Type B pancreatic cell (in vitro differentiated cells): ENCODE data around the gene HYAL2. TPM values are rescaled to one million over a fixed set of nuclear protein-coding genes. Genes with fewer than 3 reads are reported as not detected.

Experiments
- DNase-seq: peaks from one replicate; pipeline ENCODE4 v3.0.0; 2021; ENCODE audit warnings: mixed read lengths; ENCODE audit not compliant: unreplicated experiment; ENCODE audit errors: extremely low spot score
- H3K27ac Mint-ChIP-seq: 2 replicates; pipeline ENCODE4 v1.8.0; 2021; ENCODE audit warnings: mild to moderate bottlenecking, mixed read lengths
- H3K27me3 Mint-ChIP-seq: 2 replicates; pipeline ENCODE4 v1.8.0; 2021; ENCODE audit warnings: mixed read lengths
- H3K36me3 Mint-ChIP-seq: 2 replicates; pipeline ENCODE4 v1.8.0; 2021; ENCODE audit warnings: mixed read lengths
- H3K4me1 Mint-ChIP-seq: one replicate; pipeline ENCODE4 v1.8.0; 2021; ENCODE audit warnings: mixed read lengths; ENCODE audit not compliant: unreplicated experiment
- H3K4me3 Mint-ChIP-seq: 2 replicates; pipeline ENCODE4 v1.8.0; 2021; ENCODE audit warnings: mild to moderate bottlenecking, mixed read lengths
- H3K9me3 Mint-ChIP-seq: 2 replicates; pipeline ENCODE4 v1.8.0; 2021; ENCODE audit warnings: mixed read lengths
- CTCF ChIP-seq: fragments of 200-600 bp; sonication (generic); conservative IDR thresholded peaks from 2 replicates; pipeline ENCODE4 v1.5.0; 2021; ENCODE audit warnings: antibody characterized with exemption, mild to moderate bottlenecking
- total RNA-seq: library from RNA; stranded (reverse); gene quantifications from 2 replicates; pipeline ENCODE4 v1.2.1, GENCODE V29; 2021; ENCODE audit warnings: low replicate concordance

Gene HYAL2
- total RNA-seq, 1 donor from 2014 or later: 52.5 TPM

DNA sequence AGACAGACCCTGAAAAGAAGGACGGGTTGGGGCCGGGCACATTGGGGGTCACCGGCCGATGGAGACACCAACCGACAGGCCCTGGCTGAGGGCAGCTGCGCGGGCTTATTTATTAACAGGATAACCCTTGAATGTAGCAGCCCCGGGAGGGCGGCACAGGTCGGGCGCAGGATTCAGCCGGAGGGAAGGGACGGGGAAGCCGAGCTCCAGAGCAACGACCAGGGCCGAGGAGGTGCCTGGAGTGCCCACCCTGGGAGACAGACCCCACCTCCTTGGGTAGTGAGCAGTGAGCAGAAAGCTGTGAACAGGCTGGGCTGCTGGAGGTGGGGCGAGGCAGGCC is 45.8 kb downstream of the HYAL2 start:
- no peak for DNase-seq
- Mint-ChIP-seq H3K9me3 (no peaks in the 10 kb centered on the region), H3K27ac (no peak overlapping the region), H3K36me3 (peaks cover 9% of the 10 kb centered on the region), H3K4me3 (no peak overlapping the region), H3K27me3 (peaks cover 32% of the 10 kb centered on the region), H3K4me1 (peaks cover 20% of the 10 kb centered on the region)
- TF ChIP-seq CTCF: no peak

- no peak for DNase-seq
- Mint-ChIP-seq H3K27ac (no peak overlapping the region), H3K9me3 (no peaks in the 10 kb centered on the region), H3K4me3 (no peak overlapping the region), H3K36me3 (peaks cover 9% of the 10 kb centered on the region), H3K4me1 (peaks cover 25% of the 10 kb centered on the region), H3K27me3 (peaks cover 32% of the 10 kb centered on the region)
- no peak for TF ChIP-seq CTCF
These were observed 46.4 kb downstream of the HYAL2 start for GRCh38 chr3:50275996-50276761.

- DNase-seq: no peak
- H3K9me3 Mint-ChIP-seq: no peaks in the 10 kb centered on the region
- peaks cover 32% of the 10 kb centered on the region for H3K27me3 Mint-ChIP-seq
- H3K4me1 Mint-ChIP-seq: peaks cover 26% of the 10 kb centered on the region
- H3K4me3 Mint-ChIP-seq: peak overlapping the region; percentile 69
- peaks cover 9% of the 10 kb centered on the region for H3K36me3 Mint-ChIP-seq
- H3K27ac Mint-ChIP-seq: no peak overlapping the region
- no peak for TF ChIP-seq CTCF
These were observed 47.2 kb downstream of the HYAL2 start for GRCh38 chr3:50275141-50275995.

GRCh38 chr3:50274371-50275104 is 48.0 kb downstream of the HYAL2 start:
- H3K4me3 Mint-ChIP-seq: peak overlapping the region; percentile 58
- peak overlapping the region; percentile 74 for H3K27ac Mint-ChIP-seq
- peak; percentile 85 for TF ChIP-seq CTCF
- peaks cover 9% of the 10 kb centered on the region for H3K36me3 Mint-ChIP-seq
- H3K27me3 Mint-ChIP-seq: peaks cover 32% of the 10 kb centered on the region
- no peak for DNase-seq
- H3K9me3 Mint-ChIP-seq: no peaks in the 10 kb centered on the region
- H3K4me1 Mint-ChIP-seq: peaks cover 27% of the 10 kb centered on the region

DNA sequence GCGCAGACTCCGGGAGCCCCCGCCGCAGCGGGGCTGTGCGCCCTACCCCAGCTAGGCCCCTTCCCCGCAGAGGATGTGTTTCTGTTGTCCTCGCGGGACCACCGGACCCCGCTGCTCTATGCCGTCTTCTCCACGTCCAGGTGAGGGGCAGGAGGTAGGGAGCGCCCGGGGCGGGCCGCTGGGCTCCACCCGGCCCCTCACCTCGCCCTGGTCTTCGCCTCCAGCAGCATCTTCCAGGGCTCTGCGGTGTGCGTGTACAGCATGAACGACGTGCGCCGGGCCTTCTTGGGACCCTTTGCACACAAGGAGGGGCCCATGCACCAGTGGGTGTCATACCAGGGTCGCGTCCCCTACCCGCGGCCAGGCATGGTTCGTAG is 48.9 kb downstream of the HYAL2 start:
- no peak for TF ChIP-seq CTCF
- peaks cover 9% of the 10 kb centered on the region for H3K36me3 Mint-ChIP-seq
- H3K27ac Mint-ChIP-seq: no peak overlapping the region
- no peak for DNase-seq
- H3K27me3 Mint-ChIP-seq: peaks cover 32% of the 10 kb centered on the region
- H3K9me3 Mint-ChIP-seq: no peaks in the 10 kb centered on the region
- H3K4me1 Mint-ChIP-seq: peaks cover 33% of the 10 kb centered on the region
- H3K4me3 Mint-ChIP-seq: no peak overlapping the region
